HG03097 (cell line): ENCODE data around the gene SIM2.

ENCODE experiments used
- ATAC-seq: cut with Tn5 transposase; IDR thresholded peaks from one replicate; pipeline ENCODE4 v1.9.1; 2021; ENCODE audit not compliant: unreplicated experiment, low FRiP score

Gene SIM2

GRCh38 chr21:36759348-36760083, 60.6 kb downstream of the SIM2 start:
- ATAC-seq, result no peak

- ATAC-seq, result no peak
These were observed 62.8 kb downstream of the SIM2 start for GRCh38 chr21:36761685-36762084.

GRCh38 chr21:36762642-36763041, 63.7 kb downstream of the SIM2 start:
- ATAC-seq, result no peak

GRCh38 chr21:36763305-36763704, 64.4 kb downstream of the SIM2 start:
- no peak for ATAC-seq

GRCh38 chr21:36765229-36765628, 66.3 kb downstream of the SIM2 start:
- no peak for ATAC-seq

GRCh38 chr21:36766511-36766910, 67.6 kb downstream of the SIM2 start:
- ATAC-seq, result no peak

GRCh38 chr21:36767096-36767495, 68.2 kb downstream of the SIM2 start:
- ATAC-seq, result no peak

- no peak for ATAC-seq
These were observed 69.6 kb downstream of the SIM2 start for GRCh38 chr21:36768496-36768895.

GRCh38 chr21:36769051-36769839, 70.3 kb downstream of the SIM2 start:
- ATAC-seq, result no peak

GRCh38 chr21:36773117-36773516, 74.2 kb downstream of the SIM2 start:
- ATAC-seq, result no peak

GRCh38 chr21:36773995-36774394, 75.1 kb downstream of the SIM2 start:
- no peak for ATAC-seq

GRCh38 chr21:36776981-36777617, 78.2 kb downstream of the SIM2 start:
- no peak for ATAC-seq

- ATAC-seq, result no peak
These were observed 81.9 kb downstream of the SIM2 start for GRCh38 chr21:36780861-36781260.

GRCh38 chr21:36783612-36784374, 84.9 kb downstream of the SIM2 start:
- ATAC-seq, result no peak

- no peak for ATAC-seq
These were observed 86.0 kb downstream of the SIM2 start for GRCh38 chr21:36784947-36785346.

- no peak for ATAC-seq
These were observed 86.7 kb downstream of the SIM2 start for GRCh38 chr21:36785615-36786014.

- ATAC-seq, result no peak
These were observed 87.3 kb downstream of the SIM2 start for GRCh38 chr21:36786186-36786585.

- no peak for ATAC-seq
These were observed 89.3 kb downstream of the SIM2 start for GRCh38 chr21:36788120-36788638.

- no peak for ATAC-seq
These were observed 91.7 kb downstream of the SIM2 start for GRCh38 chr21:36790616-36791015.

- ATAC-seq, result no peak
These were observed 92.3 kb downstream of the SIM2 start for GRCh38 chr21:36791180-36791579.
